SW480 (cell line): ENCODE measurements around the gene CRHR1.
"Not testable (repeated sequence)": the region's sequence is repeated elsewhere in the genome, so short reads cannot be mapped to it uniquely, and the experiment has no call there.

Source experiments
- DNase-seq: peaks from one replicate; pipeline ENCODE4 v3.0.0-alpha.2; 2016; ENCODE audit warnings: low spot score

CRHR1 gene

GRCh38 chr17:45845376-45846185 is 61.5 kb downstream of the CRHR1 start:
- no peak for DNase-seq

- no peak for DNase-seq
Measured at GRCh38 chr17:45846223-45846622, 62.1 kb downstream of the CRHR1 start.

- no peak for DNase-seq
Measured at GRCh38 chr17:45846646-45847045, 62.5 kb downstream of the CRHR1 start.

- DNase-seq = no peak
Measured at GRCh38 chr17:45847101-45847500, 63.0 kb downstream of the CRHR1 start.

DNA sequence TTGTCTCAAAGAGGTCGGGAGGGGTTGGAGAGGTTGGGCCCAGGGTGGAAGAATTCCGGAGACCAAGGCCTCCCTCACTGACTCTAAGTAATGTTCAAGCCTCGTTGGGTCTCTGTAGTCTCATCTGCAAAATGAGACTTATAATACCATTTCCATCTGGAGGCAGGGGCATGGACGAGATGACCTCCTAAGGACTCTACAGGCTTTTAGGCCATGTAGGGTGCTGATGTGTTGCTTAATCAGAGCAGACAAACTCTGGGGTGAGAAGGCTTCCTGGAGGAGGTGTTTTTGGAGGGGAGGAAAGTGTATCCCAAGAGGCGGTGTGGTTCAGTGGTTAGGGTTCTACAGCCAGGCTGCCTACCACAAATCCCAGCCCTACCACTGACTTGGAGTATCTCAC is 63.6 kb downstream of the CRHR1 start:
- DNase-seq = no peak

GRCh38 chr17:45848405-45848804 is 64.3 kb downstream of the CRHR1 start:
- no peak for DNase-seq

- DNase-seq = no peak
Measured at GRCh38 chr17:45848868-45849535, 64.9 kb downstream of the CRHR1 start.

GRCh38 chr17:45849536-45849990 is 65.4 kb downstream of the CRHR1 start:
- no peak for DNase-seq

- no peak for DNase-seq
Measured at GRCh38 chr17:45850011-45850410, 65.9 kb downstream of the CRHR1 start.

DNA sequence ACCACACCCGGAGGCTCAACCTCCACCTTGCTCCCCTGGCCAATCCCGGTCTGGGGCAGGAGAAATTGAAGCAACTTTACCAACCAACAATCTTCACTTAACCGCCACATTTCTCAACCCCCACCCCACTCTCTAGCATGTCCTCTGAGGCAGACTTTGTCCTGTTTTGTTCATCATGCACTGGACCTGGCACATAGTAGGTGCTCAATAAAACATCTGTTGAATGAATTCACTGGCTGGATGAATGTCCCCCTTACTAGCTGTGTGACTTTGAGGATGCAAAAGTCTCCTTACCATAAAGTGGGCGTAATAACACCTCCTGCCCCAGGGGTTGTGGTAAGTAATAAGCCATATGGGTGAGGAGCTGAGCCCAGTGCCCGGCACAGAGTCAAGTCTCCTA is 66.3 kb downstream of the CRHR1 start:
- no peak for DNase-seq

- no peak for DNase-seq
Measured at GRCh38 chr17:45851022-45851421, 66.9 kb downstream of the CRHR1 start.

GRCh38 chr17:45851464-45851863 is 67.3 kb downstream of the CRHR1 start:
- DNase-seq = no peak

DNA sequence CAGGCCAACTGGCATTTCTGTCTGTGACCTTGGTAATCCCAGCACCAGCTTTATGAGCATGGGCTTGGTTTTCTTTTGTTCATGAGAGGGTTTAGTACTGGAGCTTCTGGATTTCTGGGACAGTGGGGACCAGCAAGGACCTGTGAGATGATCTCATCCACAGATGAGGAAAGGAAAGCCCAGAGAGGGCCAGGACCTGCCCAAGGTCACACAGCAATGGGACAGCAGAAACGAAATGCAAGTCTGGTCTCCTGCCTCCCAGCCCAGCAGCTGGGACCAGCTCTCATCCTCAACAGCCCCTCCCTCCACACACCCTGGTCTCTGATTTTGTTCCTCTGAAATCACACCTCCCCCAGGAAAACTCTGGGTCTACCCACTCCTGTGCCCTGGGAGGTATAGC is 67.8 kb downstream of the CRHR1 start:
- no peak for DNase-seq

DNA sequence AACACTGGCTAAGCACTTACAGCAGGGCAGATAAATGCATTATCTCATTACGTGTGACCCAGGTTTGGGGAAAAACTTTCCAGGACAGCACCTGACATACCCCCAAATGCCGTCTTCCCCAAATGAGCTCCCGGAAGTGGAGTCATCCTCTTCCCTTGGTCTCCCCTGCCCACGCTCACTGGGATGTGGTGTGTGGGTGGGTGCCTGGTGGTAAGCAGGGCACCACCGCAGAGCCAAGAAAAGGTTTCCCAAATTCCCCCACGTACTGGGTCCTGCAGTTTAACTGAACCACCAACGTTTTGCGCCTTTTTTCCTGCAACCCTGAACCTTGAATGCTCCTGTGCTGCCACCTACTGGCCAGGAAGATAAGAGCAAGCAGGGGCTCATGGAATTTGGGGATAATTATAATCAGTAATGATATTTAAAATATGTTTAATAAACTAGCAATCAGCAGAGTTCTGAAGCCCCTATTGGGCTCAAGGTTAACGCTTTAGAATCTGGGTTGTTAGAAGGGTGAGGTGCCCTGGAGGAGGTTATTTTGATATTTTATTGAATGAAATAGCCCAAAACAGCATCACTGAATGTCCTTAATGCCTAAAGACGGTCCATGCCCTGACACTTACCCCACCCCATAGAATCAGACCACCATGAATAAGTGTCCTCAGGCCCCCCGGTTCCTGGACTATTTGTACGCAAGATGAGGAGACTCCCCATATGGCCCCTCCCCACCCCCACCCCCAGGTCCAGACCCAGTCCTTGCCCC is 68.6 kb downstream of the CRHR1 start:
- peak; percentile 60 for DNase-seq

GRCh38 chr17:45854209-45854608 is 70.1 kb downstream of the CRHR1 start:
- no peak for DNase-seq

DNA sequence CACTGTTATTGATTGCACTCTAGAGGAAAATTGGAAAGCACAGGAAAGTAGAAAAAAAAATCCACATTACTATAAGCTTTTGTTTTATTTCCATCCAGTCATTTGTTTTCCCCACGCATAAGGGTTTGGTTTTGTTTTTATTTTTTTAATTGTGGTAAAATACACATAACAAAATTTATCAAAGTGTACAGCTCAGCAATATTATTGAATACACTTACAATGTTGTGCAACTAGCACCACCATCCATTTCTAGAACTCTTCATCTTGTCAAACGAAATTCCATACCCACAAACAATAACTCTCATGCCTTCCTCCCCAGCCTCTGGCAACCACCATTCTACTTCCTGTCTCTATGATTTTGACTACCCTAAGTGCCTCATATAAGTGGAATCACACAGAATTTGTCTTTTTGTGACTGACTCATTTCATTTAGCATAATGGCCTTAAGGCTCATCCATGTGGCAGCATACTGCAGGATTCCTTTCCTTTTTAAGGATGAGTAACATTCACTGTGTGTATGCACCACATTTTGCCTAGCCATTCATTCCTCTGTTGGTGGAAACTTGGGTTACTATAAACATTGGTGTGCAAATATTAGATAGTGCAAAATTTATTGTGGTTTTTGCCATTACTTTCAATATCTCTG is 71.7 kb downstream of the CRHR1 start:
- no peak for DNase-seq

DNA sequence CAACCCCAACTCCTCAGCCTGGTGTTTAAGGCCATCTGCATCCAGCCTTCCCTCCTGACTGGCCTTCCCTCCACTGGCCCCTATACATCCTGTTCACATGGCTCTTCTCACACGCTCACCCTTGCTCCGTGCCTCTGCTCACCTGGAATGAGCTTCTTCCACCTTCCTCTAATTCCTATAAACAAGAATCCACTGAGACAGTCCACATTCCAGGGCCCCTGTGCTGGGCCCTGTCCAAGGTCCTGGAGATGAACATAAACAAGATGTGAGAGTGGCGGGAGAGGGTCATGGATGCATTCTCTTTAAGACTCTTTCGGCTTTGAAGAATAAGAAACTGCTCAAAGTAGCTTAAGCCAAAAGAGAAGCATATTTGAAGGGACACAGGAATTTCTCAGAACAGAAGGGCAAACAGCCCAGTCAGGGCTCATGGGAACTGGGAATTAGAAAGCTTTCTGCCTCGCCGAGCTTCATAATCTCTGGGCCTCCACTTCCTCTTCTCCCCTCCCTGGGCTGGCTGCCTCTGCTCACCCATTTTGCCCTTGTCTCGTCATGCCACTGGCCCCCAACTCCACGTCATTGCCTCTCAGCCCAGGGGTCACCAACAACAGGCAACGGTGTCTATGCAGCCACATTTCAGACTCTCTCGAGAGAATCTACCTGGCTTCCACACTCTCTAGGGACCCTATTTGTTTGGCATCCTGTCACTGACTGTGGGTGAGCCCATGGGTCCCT is 74.0 kb downstream of the CRHR1 start:
- DNase-seq = peak; percentile 33

- no peak for DNase-seq
Measured at GRCh38 chr17:45861165-45861564, 77.0 kb downstream of the CRHR1 start.

DNA sequence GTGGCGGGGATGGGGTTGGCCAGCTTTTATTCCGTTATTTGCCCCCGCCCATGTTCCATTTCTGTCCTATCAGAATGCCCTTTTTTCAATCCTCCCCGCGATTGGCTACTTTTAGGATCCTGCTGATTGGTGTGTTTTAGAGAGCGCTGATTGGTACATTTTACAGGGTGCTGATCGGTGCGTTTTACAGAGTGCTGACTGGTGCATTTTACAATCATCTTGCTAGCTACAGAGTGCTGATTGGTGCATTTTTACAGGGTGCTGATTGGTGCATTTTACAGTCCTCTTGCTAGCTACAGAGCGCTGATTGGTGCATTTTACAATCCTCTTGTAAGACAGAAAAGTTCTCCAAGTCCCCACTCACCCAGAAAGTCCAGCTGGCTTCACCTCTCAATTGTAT is 78.0 kb downstream of the CRHR1 start:
- DNase-seq = not testable (repeated sequence)

- no peak for DNase-seq
Measured at GRCh38 chr17:45863857-45864654, 79.9 kb downstream of the CRHR1 start.

GRCh38 chr17:45867171-45867570 is 83.1 kb downstream of the CRHR1 start:
- DNase-seq = no peak
